Stimulated activated CD8-positive, alpha-beta memory T cell treated with anti-CD3 and anti-CD28 coated beads, Interleukin-4, amount 100 ng/mL, for 1 hour (primary cell): Measurements from ENCODE around the gene N4BP2.

ENCODE experiments used
- DNase-seq, 2 donors: peaks; one replicate each; pipeline ENCODE4 v3.0.0-alpha.2; 2020; ENCODE audit warnings: low read depth in 2 of 2, low spot score in 1 of 2

The N4BP2 gene

GRCh38 chr4:40205259-40206198 lies 148.9 kb downstream of the N4BP2 start:
- DNase-seq, result no peak

- no peak for DNase-seq
These were observed 149.8 kb downstream of the N4BP2 start for GRCh38 chr4:40206426-40206825.
